GM21717 (cell line): ENCODE measurements around the gene IPP.
"Not testable (repeated sequence)": the region's sequence is repeated elsewhere in the genome, so short reads cannot be mapped to it uniquely, and the experiment has no call there.

Source experiments
- ATAC-seq: cut with Tn5 transposase; IDR thresholded peaks from one replicate; pipeline ENCODE4 v1.9.1; 2021; ENCODE audit warnings: mild to moderate bottlenecking, moderate library complexity; ENCODE audit not compliant: unreplicated experiment

The IPP gene

GRCh38 chr1:45746922-45747321, 3.5 kb downstream of the IPP start:
- ATAC-seq = no peak

GRCh38 chr1:45739641-45740156, 10.8 kb downstream of the IPP start:
- not testable (repeated sequence) for ATAC-seq

DNA sequence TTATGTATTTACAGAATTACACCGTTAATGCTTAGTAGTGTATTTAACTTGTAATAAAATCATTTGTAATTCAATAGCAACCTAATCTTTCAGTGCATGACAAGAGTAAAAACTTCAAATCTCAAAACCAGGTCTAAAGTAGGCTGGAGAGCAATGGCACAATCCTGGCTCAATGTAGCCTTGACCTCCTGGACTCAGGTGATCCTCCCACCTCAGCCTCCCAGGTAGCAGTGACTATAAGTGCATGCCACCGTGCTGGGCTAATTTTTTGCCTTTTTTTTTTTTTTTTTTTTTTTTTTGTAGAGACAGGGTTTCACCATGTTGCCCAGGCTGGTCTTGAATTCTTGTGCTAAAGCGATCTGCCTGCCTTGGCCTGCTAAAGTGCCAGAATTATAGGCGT, 11.3 kb downstream of the IPP start:
- ATAC-seq = no peak

GRCh38 chr1:45730780-45731319, 19.6 kb downstream of the IPP start:
- no peak for ATAC-seq

DNA sequence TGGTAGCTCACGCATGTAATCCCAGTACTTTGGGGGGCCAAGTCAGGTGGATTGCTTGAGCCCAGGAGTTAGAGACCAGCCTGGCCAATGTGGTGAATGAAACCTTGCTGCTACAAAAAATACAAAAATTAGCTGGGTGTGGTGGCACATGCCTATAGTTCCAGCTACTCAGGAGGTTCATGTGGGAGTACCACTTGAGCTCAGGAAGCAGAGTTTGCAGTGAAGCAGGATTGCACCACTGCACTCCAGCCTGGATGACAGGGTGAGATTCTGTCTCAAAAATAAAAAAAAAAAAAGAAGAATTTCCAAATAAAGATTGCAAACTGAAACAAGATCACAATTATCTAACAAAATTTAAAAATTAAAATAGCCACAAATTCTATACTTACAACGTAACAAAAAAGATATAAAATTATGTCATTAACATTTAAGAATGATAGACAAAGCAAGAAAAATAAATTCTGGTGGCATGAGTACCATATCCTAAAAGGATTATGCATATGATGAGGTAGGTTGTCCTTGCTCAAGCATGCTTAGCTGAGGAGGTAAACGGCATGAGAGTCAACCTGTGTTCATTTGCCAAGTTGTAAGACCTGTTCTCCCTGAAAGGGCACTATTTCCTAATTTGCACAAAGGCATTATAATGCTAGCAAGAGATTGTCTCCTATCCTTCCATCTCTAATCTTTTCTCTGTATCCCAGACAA, 20.2 kb downstream of the IPP start:
- no peak for ATAC-seq

DNA sequence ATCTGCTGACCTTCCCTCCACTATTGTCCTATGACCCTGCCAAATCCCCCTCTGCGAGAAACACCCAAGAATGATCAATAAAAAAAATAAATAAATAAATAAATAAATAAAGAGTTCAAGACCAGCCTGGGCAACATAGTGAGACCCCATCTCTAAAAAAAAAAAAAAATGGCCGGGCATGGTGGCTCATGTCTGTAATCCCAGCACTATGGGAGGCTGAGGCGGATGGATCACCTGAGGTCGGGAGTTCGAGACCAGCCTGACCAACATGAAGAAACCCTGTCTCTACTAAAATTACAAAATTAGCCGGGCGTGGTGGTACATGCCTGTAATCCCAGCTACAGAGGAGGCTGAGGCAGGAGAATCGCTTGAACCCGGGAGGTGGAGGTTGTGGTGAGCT, 24.4 kb downstream of the IPP start:
- ATAC-seq = not testable (repeated sequence)

GRCh38 chr1:45723248-45723930, 27.1 kb downstream of the IPP start:
- ATAC-seq = no peak

GRCh38 chr1:45722809-45723208, 27.6 kb downstream of the IPP start:
- ATAC-seq = no peak

GRCh38 chr1:45721207-45721606, 29.2 kb downstream of the IPP start:
- no peak for ATAC-seq

- ATAC-seq = no peak
These were observed 32.2 kb downstream of the IPP start for GRCh38 chr1:45718289-45718688.

DNA sequence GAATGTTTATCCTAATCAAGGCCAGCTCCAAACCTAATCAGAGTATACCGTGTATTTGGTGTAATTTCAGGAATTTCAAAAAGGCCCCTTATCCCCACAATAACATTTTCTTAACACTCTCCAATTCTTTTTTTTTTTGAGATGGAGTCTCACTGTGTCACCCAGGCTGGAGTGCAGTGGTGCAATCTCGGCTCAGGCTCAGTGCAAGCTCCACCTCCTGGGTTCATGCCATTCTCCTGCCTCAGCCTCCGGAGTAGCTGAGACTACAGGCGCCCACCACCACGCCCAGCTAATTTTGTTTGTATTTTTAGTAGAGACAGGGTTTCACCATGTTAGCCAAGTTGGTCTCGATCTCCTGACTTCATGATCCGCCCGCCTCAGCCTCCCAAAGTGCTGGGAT, 33.1 kb downstream of the IPP start:
- not testable (repeated sequence) for ATAC-seq

DNA sequence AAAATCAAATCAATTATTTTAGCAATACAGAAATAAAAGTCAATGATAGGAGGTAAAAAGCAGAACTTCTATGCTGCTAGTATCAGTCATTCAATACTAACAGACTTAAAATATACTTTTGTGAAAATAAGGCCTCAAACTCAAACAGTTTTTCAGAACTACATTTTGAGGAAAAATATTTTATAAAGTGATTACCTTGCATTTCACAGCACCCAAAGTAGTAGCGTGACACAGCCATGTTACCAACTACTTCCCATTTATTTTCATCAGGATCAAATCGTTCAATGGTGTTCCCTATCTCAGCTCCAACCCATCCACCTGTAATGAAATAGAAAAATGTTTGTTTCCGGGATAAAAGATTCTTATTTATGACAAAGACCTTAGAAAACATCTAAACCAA, 33.8 kb downstream of the IPP start:
- ATAC-seq = no peak

- ATAC-seq = no peak
These were observed 36.7 kb downstream of the IPP start for GRCh38 chr1:45713711-45714110.

DNA sequence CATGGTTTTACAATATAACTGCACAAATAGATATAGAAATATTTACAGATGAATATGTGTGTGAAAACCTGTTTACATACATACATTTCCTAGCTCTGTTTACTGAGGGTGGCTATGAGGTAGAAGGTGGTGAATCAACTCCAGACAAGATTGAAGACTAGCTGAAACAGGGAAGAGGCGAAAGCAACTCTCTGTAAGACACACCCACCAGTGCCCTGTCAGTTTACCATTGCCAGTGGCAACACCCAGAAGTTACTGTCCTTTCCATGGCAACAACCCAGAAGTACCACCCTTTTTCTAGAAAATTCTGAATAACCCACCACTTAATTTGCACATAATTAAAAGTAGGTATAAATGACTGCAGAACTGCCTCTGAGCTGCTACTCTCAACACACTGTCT, 45.8 kb downstream of the IPP start:
- no peak for ATAC-seq

DNA sequence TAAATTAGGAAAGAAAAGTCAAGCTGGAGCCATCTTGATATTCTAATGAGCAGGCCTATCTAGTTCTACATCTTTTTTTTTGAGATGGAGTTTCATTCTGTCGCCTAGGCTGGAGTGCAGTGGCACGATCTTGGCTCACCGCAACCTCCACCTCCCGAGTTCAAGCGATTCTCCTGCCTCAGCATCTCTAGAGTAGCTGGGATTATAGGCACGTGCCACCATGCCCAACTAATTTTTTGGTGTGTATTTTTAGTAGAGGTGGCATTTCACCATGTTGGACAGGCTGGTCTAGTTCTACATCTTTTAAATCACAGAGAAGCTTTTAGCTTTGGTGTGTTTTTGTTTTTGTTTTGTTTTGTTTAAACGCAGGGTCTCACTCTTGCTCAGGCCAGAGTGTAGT, 55.6 kb downstream of the IPP start:
- ATAC-seq = no peak

DNA sequence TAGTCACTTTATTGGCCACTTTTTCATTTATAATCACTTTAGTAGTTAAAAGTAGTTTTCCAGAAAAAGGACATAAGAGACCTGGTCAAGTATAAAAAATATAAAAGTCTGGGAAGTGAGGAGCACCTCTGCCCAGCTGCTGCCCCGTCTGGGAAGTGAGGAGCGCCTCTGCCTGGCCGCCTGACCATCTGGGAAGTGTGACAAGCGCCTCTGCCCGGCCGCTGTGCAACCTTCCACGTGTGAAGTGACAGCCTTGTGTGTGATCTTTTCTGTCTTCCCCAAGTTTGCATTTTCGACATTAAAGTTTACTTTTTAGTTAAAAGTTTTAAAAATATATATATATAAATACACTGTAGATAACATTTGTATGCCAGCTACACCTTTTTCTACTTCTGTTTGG, 56.6 kb downstream of the IPP start:
- ATAC-seq = not testable (repeated sequence)

DNA sequence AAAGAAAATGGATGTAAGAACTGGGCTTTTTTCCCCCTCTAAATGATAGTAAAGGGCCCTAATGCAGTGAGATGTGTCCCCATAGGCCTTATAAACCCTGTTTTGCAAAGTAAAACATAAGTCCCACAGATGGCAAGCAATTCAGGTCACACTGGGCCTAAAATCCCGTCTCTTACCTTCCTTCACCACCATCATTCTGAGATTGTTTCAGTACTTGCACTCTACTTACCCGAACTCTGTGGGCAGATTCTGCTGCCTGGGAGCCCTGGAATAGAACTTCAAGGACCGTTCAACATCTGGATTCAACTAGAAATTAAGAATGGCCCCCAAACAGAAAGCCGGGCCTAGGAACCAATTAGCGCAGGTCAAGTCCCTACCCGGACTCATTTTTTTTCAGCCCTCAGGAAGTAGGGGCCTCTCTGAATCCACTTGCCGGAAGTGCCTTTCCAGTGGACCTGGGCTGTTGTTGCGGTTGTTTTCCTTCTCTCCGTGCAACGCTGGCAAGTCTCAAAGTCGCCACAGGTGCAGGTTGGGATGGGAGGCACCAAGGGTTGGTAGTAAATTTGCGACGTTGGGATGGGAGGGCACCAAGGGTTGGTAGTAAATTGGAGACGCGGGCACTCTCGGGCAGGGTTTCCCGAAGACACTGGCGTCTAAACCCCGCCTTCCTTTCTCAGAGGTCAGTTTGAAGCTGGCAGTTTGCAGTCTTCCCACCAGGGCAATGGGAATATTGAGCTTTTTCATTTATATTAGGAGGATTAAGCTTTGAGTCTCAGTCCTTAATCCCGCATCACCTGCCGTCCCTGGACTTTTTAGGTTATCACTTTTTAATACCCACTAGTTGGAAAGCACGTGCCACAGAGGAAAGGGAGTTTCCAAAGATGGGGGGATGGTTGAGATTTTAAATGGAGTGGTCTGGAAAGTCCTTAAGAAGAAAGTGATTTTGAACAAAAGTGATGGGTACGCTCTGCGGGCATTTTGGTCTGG, 62.4 kb downstream of the IPP start, which contains the start of gene TMEM69:
TMEM69 (plus strand) TSS at position 428 of the 987 bp plus-strand sequence. CDS start 2,888 bp downstream, outside the sequence.
- ATAC-seq = no peak

GRCh38 chr1:45687014-45687753, 63.3 kb downstream of the IPP start:
- ATAC-seq = peak; percentile 81

DNA sequence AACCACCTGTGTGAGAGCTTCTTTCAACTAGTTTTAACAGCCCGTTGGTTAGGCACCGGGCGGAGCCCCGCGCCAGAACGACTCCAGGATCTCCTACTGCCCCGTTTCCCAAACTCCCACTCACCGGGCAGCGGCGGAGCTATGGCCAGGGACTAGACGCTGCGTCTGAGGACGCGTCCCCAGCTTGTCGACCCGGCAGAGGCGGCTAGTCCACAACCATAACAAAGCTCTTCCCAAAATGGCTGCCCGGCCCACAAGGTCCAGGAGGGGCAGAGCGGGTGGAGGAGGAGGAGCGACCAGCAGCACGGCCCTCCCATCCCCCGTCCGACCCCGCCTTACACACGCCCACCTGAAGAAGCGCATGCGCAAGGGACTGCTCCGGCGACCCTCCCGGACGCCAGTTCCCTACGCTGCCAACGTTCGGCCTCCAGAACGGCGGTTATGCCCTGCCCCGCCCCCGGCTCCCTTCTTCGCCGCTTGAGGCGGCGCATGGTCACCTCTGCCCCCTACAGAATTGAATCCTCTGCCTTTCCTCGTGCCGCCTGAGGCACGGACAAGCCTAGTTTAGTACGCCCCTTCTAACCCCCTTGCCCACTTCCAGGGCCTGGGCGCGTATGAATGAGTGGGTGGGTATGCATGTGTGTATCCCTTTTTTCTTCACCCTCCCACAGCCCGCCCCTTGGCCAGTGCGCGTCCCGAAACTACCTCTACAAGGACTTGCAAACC, 64.0 kb downstream of the IPP start, which contains the start of gene GPBP1L1:
GPBP1L1 (minus strand) TSS at position 246 of the 726 bp plus-strand sequence. CDS start 27,446 bp downstream, outside the sequence.
- peak; percentile 50 for ATAC-seq
